SKM-1 (cell line): ENCODE measurements around the gene GFOD1.
"Not testable (repeated sequence)": the region's sequence is repeated elsewhere in the genome, so short reads cannot be mapped to it uniquely, and the experiment has no call there.

Experiments
- DNase-seq: peaks from one replicate; lab custom pipeline; 2025; ENCODE audit not compliant: unreplicated experiment; lab: John Stamatoyannopoulos, UW

The GFOD1 gene

DNA sequence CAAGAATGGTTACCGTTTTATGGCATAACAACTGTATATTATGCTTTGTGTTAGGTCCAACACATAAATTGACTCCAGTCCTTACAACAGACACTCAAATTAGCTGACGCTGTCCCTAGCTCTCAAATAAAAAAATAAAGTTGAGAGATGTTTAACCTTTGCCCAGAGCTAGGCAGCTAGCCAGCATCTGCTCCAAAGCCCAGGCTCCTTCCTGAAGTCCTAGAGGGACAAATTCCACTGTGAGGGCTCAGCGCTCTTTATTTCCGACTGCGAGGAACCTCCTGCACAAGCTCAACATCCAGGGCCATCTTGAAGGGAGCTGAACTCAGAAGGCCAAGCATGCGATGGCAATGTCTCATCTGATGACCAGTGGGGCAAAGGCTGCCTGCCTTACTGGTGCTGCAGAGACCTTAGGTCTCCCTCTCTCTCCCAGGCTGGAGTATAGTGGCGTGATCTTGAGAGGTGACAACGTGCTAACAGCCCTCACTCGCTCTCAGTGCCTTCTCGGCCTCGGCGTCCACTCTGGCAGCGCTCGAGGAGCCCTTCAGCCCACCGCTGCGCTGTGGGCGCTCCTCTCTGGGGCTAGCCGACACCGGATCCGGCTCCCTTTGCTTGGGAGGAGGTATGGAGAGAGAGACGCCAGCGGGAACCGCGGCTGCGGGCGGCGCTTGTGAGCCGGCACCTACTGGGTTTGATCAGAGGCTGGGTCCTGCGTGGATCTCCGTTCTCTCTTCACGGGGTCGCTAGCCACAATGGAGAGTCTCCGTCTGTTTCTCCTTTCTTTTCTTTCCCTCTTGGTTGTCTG, 24.7 kb upstream of the GFOD1 start:
- DNase-seq = no peak

GRCh38 chr6:13511141-13511571, 23.8 kb upstream of the GFOD1 start:
- not testable (repeated sequence) for DNase-seq

GRCh38 chr6:13510433-13510832, 23.0 kb upstream of the GFOD1 start:
- not testable (repeated sequence) for DNase-seq

DNA sequence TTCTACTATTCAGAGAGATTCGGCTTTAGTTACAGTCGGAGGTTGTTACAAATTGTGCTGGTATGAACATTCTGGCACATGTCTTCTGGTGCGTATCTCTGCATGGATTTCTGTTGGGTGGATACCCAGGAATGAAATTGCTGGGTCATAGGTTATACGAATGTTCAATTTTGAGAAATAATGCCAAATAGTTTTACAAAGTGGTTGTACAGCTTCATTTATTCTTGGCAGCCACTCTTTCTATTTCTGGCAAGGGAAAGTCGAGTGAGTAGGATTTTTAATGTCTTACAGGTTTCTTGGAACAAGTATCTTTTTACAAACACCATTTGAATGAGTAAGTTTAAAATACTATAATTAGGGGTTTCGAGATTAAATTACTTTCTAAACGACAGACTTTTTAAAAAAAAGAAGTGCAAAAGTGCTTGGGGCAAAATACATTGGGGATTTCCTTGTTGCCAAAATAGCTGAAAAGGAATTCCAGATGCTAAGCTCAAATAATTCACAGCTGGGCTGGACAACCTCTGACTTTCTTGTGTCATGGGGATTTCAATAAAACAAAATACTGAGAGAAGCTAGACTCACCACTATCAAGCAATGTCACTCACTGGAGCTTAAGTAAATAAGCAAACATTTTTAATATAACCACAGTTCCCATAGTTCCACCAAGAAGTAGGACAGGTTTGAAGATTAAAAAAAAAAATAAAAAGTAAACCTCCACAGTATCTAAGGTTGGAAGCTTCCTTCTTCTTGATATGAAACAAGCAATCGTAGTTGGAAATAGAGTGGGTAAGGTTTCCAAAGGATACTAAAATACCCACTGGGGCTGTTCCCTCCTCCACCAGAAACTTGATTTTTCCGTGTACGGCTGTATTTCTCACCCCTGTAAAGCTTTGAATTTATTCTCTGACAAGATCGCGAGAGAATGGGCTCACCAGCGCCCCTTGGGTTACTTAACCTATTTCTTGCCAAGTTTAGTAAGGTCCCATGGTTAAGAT, 21.6 kb upstream of the GFOD1 start:
- no peak for DNase-seq

- no peak for DNase-seq
Observed at GRCh38 chr6:13507306-13507860, 20.0 kb upstream of the GFOD1 start.

- DNase-seq = no peak
Observed at GRCh38 chr6:13505345-13505734, 17.9 kb upstream of the GFOD1 start.

DNA sequence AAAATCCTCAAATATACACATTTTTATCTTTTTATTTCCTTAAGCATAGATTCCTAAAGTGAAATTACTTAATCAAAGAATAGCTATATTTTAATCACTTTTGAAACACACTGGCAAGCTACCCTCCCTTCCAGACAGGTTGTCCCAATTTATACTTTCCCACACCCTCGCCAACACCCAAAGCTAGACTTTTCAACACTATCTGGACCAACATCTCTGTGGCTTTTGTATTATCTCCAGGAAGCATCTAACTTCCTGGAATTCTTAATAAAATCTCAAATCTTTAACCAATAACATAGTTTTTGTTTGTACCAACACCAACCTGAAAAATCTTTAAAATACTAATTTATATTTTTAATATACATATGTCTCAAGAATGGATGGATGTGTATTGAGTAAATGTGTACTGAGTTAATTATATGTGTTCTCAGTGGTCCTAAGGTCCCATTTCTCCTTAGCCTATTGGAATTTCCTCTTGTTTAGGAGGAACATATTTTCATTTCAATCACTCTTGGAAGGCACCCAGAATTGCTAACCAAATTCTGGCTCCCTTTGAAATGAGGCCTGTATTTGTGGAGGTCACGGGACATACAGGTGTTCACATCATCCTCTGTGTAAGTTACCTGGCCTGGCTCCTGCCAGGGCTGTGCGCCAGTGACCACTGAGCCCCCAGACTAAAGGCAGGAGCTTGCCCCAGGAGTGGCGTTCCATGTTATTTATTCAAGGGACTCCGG, 17.4 kb upstream of the GFOD1 start:
- no peak for DNase-seq

DNA sequence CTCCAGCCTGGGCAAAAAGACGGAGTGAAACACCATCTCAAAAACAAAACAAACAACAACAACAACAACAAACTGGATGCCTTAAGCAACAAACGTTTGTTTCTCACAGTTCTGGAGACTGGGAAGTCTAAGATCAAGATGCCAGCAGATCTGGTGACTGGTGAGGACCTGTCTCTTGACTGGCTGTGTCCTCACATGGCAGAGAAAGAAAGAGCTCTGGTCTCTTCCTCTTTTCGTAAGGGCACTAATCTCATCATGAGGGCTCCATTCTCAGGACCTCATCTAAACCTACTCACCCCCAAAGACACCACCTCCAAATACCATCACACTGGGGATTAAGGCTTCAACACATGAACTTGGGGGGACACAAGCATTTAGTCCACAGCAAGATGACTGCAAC, 13.5 kb upstream of the GFOD1 start:
- DNase-seq = no peak

DNA sequence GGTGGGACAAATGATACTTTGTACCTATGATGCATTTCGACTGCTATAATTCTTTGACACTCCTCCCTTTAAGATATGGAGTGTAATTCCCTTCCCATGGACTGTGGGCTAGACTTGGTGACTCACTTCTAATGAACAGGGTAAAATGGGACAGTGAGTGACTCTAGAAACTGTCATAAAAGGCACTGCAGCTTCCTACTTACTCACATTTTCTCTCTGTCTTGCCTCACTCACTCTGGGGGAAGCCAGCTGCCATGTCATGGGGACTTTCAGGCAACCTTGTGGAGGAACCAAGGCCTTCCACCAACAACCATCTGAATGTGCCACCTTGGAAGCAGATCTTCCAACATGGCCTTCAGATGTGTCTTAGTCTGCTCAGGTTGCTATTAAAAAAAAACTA, 12.9 kb upstream of the GFOD1 start:
- no peak for DNase-seq

GRCh38 chr6:13496513-13497190, 9.3 kb upstream of the GFOD1 start:
- DNase-seq = peak; percentile 14

- no peak for DNase-seq
Observed at GRCh38 chr6:13495818-13496217, 8.4 kb upstream of the GFOD1 start.

DNA sequence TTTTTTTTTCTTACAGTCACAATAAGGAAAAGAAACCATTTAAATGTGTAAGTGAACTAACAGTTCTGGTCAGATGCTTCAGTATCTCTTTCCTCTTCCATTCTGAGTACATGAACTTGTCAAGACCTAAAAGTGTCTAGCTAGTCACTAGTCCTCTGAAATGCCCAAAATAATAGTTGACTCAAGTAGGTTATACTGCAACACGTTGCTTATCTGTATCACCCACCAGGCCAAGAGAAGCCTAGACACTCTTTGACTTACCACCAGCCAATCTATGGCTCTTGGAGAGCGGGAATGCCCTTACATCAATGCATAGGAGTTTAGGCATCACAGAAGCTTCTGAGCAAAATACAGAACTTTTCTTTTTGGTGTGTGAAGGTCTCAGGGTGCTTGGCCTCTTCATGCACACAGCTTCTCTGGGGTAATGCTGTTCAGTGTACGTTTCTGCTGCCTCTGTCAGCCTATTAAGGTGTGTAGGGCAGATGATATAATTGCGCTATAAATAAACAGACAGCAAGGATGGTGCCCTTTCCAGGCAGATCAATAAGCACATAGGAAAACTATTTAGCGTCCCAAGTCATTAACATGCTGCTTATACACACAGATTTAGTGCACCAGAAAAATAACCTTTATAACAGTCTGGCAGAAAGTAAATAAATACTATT, 7.8 kb upstream of the GFOD1 start:
- no peak for DNase-seq

- DNase-seq = no peak
Observed at GRCh38 chr6:13494137-13494536, 6.7 kb upstream of the GFOD1 start.

DNA sequence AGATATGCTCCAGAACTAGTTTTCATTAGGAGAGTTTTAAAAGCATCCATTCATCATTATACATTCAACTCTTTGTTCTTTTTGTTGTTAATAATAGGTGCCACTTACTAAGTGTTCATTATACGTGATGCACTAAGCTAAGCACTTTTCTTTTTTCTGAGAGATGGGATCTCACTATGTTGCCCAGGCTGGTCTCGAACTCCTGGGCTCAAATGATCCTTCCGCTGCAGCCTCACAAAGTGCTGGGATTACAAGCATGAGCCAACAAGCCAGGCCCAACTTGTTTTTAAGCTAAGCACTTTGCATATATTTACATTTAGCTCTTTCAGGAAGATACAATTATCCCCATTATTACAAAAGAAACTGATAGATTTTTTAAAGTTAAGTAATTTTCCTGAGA, 5.7 kb upstream of the GFOD1 start:
- no peak for DNase-seq

DNA sequence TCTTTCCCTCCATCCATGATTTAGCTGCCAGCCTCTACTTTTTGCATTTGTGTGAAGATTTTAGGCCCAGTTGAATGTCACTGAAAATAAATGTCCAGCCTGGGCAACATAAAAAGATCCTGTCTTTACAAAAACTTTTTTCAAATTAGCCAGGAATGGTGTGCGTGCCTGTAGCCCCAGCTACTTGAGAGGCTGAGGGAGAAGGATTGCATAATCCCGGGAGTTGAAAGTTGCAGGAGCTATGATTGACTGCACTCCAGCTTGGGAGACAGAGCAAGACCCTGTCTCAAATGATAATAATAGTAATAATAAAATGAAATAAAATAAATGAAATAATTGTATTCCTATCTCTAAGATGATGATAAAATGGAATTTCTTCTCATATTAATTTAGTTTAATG, 5.0 kb upstream of the GFOD1 start:
- no peak for DNase-seq

- no peak for DNase-seq
Observed at GRCh38 chr6:13491538-13491937, 4.1 kb upstream of the GFOD1 start.

DNA sequence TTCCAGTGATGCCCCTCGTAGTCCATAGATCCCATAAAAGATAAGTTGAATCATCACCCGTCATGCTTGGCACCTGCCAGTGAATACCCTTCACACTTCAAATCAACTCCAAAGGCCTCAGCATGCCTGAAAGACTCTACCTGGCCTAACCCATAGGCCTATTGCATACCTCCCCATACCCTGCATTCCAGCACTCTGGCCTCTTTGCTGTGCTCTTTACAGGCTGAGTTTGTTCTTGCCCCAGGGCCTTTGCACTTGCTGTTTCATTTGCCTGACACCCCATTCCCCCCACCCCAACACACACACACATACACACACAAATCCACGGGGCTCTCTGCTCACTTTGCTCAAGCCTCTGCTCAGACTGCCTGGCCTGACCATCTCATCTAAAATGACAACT, 3.0 kb upstream of the GFOD1 start:
- DNase-seq = no peak

GRCh38 chr6:13488896-13489237, 1.5 kb upstream of the GFOD1 start:
- no peak for DNase-seq

- no peak for DNase-seq
Observed at GRCh38 chr6:13488015-13488895, 855 bp upstream of the GFOD1 start.
